ENCODE measurements around the gene E2F2.

GRCh38 chr1:23577056-23578004 lies 46.3 kb upstream of the E2F2 start:
- TF ChIP-seq, protein P1, sequence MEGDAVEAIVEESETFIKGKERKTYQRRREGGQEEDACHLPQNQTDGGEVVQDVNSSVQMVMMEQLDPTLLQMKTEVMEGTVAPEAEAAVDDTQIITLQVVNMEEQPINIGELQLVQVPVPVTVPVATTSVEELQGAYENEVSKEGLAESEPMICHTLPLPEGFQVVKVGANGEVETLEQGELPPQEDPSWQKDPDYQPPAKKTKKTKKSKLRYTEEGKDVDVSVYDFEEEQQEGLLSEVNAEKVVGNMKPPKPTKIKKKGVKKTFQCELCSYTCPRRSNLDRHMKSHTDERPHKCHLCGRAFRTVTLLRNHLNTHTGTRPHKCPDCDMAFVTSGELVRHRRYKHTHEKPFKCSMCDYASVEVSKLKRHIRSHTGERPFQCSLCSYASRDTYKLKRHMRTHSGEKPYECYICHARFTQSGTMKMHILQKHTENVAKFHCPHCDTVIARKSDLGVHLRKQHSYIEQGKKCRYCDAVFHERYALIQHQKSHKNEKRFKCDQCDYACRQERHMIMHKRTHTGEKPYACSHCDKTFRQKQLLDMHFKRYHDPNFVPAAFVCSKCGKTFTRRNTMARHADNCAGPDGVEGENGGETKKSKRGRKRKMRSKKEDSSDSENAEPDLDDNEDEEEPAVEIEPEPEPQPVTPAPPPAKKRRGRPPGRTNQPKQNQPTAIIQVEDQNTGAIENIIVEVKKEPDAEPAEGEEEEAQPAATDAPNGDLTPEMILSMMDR (IDR thresholded peaks at IDR 0.05), result no peak
- TF ChIP-seq POLR2A (IDR thresholded peaks at IDR 0.05), result no peak

All from heart left ventricle (tissue), 13 donors.